ENCODE data around the gene GTF2H3.

The GTF2H3 gene

GRCh38 chr12:123608182-123608581, 25.4 kb upstream of the GTF2H3 start:
- TF ChIP-seq PPARA (CRISPR knock-in tag; IDR thresholded peaks at IDR 0.05; ENCODE audit: borderline replicate concordance), result no peak
- TF ChIP-seq TOX (CRISPR knock-in tag; IDR thresholded peaks at IDR 0.05; ENCODE audit: borderline replicate concordance), result no peak
- TF ChIP-seq, protein P1, sequence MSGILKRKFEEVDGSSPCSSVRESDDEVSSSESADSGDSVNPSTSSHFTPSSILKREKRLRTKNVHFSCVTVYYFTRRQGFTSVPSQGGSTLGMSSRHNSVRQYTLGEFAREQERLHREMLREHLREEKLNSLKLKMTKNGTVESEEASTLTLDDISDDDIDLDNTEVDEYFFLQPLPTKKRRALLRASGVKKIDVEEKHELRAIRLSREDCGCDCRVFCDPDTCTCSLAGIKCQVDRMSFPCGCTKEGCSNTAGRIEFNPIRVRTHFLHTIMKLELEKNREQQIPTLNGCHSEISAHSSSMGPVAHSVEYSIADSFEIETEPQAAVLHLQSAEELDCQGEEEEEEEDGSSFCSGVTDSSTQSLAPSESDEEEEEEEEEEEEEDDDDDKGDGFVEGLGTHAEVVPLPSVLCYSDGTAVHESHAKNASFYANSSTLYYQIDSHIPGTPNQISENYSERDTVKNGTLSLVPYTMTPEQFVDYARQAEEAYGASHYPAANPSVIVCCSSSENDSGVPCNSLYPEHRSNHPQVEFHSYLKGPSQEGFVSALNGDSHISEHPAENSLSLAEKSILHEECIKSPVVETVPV (CRISPR knock-in tag; IDR thresholded peaks at IDR 0.05), result no peak
- TF ChIP-seq ESRRG (CRISPR knock-in tag; IDR thresholded peaks at IDR 0.05), result no peak
- TF ChIP-seq TCF4 (CRISPR knock-in tag; IDR thresholded peaks at IDR 0.05; ENCODE audit: borderline replicate concordance), result no peak
- TF ChIP-seq ZNF565 (CRISPR knock-in tag; conservative IDR thresholded peaks at IDR 0.05; ENCODE audit: low read depth), result no peak
- TF ChIP-seq ZFP30 (CRISPR knock-in tag; IDR thresholded peaks at IDR 0.05), result no peak
- no peak for TF ChIP-seq BACH2 (CRISPR knock-in tag; IDR thresholded peaks at IDR 0.05; ENCODE audit: borderline replicate concordance)
- no peak for TF ChIP-seq GLIS3 (CRISPR knock-in tag; IDR thresholded peaks at IDR 0.05)
- TF ChIP-seq ZNF8 (CRISPR knock-in tag; IDR thresholded peaks at IDR 0.05), result no peak
- no peak for TF ChIP-seq POU6F1 (CRISPR knock-in tag; IDR thresholded peaks at IDR 0.05; ENCODE audit: borderline replicate concordance, low read depth)
- no peak for TF ChIP-seq ISL1 (CRISPR knock-in tag; IDR thresholded peaks at IDR 0.05)
- no peak for TF ChIP-seq ARNTL (CRISPR knock-in tag; IDR thresholded peaks at IDR 0.05; ENCODE audit: borderline replicate concordance, low read depth)
- no peak for ATAC-seq

GRCh38 chr12:123614110-123614509, 19.5 kb upstream of the GTF2H3 start:
- no peak for ATAC-seq
- TF ChIP-seq POU6F1 (CRISPR knock-in tag; IDR thresholded peaks at IDR 0.05; ENCODE audit: borderline replicate concordance, low read depth) (no peak), ARNTL (CRISPR knock-in tag; IDR thresholded peaks at IDR 0.05; ENCODE audit: borderline replicate concordance, low read depth) (no peak), ISL1 (CRISPR knock-in tag; IDR thresholded peaks at IDR 0.05) (no peak), SNAI2 (CRISPR knock-in tag; IDR thresholded peaks at IDR 0.05) (no peak), TOX (CRISPR knock-in tag; IDR thresholded peaks at IDR 0.05; ENCODE audit: borderline replicate concordance) (no peak), ZNF8 (CRISPR knock-in tag; IDR thresholded peaks at IDR 0.05) (no peak), ZFP3 (CRISPR knock-in tag; IDR thresholded peaks at IDR 0.05) (no peak)
- TF ChIP-seq, protein P2, sequence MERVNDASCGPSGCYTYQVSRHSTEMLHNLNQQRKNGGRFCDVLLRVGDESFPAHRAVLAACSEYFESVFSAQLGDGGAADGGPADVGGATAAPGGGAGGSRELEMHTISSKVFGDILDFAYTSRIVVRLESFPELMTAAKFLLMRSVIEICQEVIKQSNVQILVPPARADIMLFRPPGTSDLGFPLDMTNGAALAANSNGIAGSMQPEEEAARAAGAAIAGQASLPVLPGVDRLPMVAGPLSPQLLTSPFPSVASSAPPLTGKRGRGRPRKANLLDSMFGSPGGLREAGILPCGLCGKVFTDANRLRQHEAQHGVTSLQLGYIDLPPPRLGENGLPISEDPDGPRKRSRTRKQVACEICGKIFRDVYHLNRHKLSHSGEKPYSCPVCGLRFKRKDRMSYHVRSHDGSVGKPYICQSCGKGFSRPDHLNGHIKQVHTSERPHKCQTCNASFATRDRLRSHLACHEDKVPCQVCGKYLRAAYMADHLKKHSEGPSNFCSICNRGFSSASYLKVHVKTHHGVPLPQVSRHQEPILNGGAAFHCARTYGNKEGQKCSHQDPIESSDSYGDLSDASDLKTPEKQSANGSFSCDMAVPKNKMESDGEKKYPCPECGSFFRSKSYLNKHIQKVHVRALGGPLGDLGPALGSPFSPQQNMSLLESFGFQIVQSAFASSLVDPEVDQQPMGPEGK (CRISPR knock-in tag; IDR thresholded peaks at IDR 0.05; ENCODE audit: borderline replicate concordance), result no peak

DNA sequence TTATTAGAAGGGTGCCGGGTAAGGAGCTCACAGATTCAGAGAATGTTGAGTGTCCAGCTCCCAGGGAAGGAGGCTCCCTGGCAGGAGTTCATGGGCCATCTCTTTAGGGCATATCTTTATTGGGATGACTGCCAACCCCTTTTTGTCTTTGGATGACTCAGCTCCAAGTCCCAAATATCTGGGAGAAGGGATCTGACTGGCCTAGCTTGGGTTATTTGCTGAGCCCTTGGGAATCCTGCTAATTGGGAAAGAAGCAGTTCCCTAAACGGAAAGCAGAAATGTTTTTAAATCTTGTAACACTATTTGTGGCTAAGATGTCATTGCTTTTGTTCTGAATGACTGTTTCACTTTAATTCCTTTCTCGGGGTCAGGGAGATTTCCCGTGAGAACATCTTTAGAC, 19.1 kb upstream of the GTF2H3 start:
- ATAC-seq, result 0 out of 3 replicates have a peak, but pooled peaks have one; percentile 21
- TF ChIP-seq RARB (CRISPR knock-in tag; IDR thresholded peaks at IDR 0.05) (no peak), POU6F1 (CRISPR knock-in tag; IDR thresholded peaks at IDR 0.05; ENCODE audit: borderline replicate concordance, low read depth) (no peak), ZFP3 (CRISPR knock-in tag; IDR thresholded peaks at IDR 0.05) (no peak), ARNTL (CRISPR knock-in tag; IDR thresholded peaks at IDR 0.05; ENCODE audit: borderline replicate concordance, low read depth) (no peak), BACH2 (CRISPR knock-in tag; IDR thresholded peaks at IDR 0.05; ENCODE audit: borderline replicate concordance) (no peak), GLIS3 (CRISPR knock-in tag; IDR thresholded peaks at IDR 0.05) (no peak), CSDC2 (CRISPR knock-in tag; IDR thresholded peaks at IDR 0.05) (no peak), ZC3H10 (CRISPR knock-in tag; IDR thresholded peaks at IDR 0.05) (no peak), ZNF70 (CRISPR knock-in tag; IDR thresholded peaks at IDR 0.05) (no peak), ESRRG (CRISPR knock-in tag; IDR thresholded peaks at IDR 0.05) (no peak), TOX (CRISPR knock-in tag; IDR thresholded peaks at IDR 0.05; ENCODE audit: borderline replicate concordance) (no peak), CREB5 (CRISPR knock-in tag; IDR thresholded peaks at IDR 0.05; ENCODE audit: low read depth) (no peak)
- TF ChIP-seq, protein P3, sequence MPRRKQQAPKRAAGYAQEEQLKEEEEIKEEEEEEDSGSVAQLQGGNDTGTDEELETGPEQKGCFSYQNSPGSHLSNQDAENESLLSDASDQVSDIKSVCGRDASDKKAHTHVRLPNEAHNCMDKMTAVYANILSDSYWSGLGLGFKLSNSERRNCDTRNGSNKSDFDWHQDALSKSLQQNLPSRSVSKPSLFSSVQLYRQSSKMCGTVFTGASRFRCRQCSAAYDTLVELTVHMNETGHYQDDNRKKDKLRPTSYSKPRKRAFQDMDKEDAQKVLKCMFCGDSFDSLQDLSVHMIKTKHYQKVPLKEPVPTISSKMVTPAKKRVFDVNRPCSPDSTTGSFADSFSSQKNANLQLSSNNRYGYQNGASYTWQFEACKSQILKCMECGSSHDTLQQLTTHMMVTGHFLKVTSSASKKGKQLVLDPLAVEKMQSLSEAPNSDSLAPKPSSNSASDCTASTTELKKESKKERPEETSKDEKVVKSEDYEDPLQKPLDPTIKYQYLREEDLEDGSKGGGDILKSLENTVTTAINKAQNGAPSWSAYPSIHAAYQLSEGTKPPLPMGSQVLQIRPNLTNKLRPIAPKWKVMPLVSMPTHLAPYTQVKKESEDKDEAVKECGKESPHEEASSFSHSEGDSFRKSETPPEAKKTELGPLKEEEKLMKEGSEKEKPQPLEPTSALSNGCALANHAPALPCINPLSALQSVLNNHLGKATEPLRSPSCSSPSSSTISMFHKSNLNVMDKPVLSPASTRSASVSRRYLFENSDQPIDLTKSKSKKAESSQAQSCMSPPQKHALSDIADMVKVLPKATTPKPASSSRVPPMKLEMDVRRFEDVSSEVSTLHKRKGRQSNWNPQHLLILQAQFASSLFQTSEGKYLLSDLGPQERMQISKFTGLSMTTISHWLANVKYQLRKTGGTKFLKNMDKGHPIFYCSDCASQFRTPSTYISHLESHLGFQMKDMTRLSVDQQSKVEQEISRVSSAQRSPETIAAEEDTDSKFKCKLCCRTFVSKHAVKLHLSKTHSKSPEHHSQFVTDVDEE (CRISPR knock-in tag; IDR thresholded peaks at IDR 0.05), result no peak
- TF ChIP-seq, protein P1 (CRISPR knock-in tag; IDR thresholded peaks at IDR 0.05), result no peak

Data from SK-N-SH treated with all-trans-retinoic acid at 6 μM for 48 hours (cell line).